CD14-positive monocyte (primary cell): ENCODE results near the gene TSC22D1. TPM values are rescaled to one million over a fixed set of nuclear protein-coding genes. Genes with fewer than 3 reads are reported as not detected.

Experiments
- DNase-seq, 3 donors: peaks; one replicate each; pipeline ENCODE4 v3.0.0-alpha.2; 2011 to 2022
- H2AFZ ChIP-seq: 2 replicates; pipeline ENCODE4 v1.6.0; 2012; ENCODE audit warnings: mild to moderate bottlenecking, low read depth, low read length, inconsistent platforms; ENCODE audit not compliant: insufficient read depth, poor library complexity, severe bottlenecking
- H3K27ac ChIP-seq, 2 donors: 1 replicate in 1 of 2; 2 replicates in 1 of 2; pipeline ENCODE4 v1.5.1; 2012 to 2013; ENCODE audit warnings: low read length in 2 of 2, control low read depth in 1 of 2, inconsistent platforms in 1 of 2, low read depth in 1 of 2, mild to moderate bottlenecking in 1 of 2
- H3K27me3 ChIP-seq, 2 donors: one replicate each; pipeline versions ENCODE4 v1.6.0 to v1.6.1; 2011 to 2013; ENCODE audit warnings: low read length in 2 of 2; ENCODE audit not compliant: control insufficient read depth in 2 of 2, insufficient read depth in 2 of 2
- H3K36me3 ChIP-seq, 2 donors: replicated peaks in 1 of 2; 1 replicate in 1 of 2; 2 replicates in 1 of 2; pipeline versions ENCODE4 v1.5.1 to v1.6.1; 2012 to 2013; ENCODE audit warnings: low read length in 2 of 2, control low read depth in 1 of 2, inconsistent platforms in 1 of 2, mild to moderate bottlenecking in 1 of 2; ENCODE audit not compliant: insufficient read depth in 2 of 2, control insufficient read depth in 1 of 2
- H3K4me1 ChIP-seq, 2 donors: 1 replicate in 1 of 2; 2 replicates in 1 of 2; pipeline versions ENCODE4 v1.5.1 to v1.6.1; 2012 to 2013; ENCODE audit warnings: low read length in 2 of 2, control low read depth in 1 of 2, inconsistent platforms in 1 of 2, mild to moderate bottlenecking in 1 of 2, moderate library complexity in 1 of 2; ENCODE audit not compliant: insufficient read depth in 2 of 2, control insufficient read depth in 1 of 2
- H3K4me2 ChIP-seq: replicated peaks from 2 replicates; pipeline ENCODE3; 2012; ENCODE audit warnings: low read length, moderate library complexity, mild to moderate bottlenecking; ENCODE audit not compliant: poor library complexity, severe bottlenecking; ENCODE audit errors: extremely low read depth
- H3K4me3 ChIP-seq, 3 experiments: fragments of 200-600 bp in 1 of 3; sonication (generic) in 1 of 3; replicated peaks in 1 of 3; 1 replicate in 2 of 3; 2 replicates in 1 of 3; pipeline ENCODE4 v1.5.1; 2011 to 2013; ENCODE audit warnings: low read length in 3 of 3, mild to moderate bottlenecking in 3 of 3, control low read depth in 2 of 3, low read depth in 2 of 3, inconsistent platforms in 1 of 3, moderate library complexity in 1 of 3
- H3K79me2 ChIP-seq: 2 replicates; pipeline ENCODE4 v1.6.0; 2012; ENCODE audit warnings: mild to moderate bottlenecking, control low read depth, inconsistent platforms, low read length, moderate library complexity; ENCODE audit not compliant: insufficient read depth
- H3K9ac ChIP-seq: 2 replicates; pipeline ENCODE4 v1.6.0; 2017; ENCODE audit warnings: low read length, mild to moderate bottlenecking; ENCODE audit not compliant: insufficient read depth, poor library complexity, severe bottlenecking
- H3K9me3 ChIP-seq, 2 donors: replicated peaks in 1 of 2; 1 replicate in 1 of 2; 2 replicates in 1 of 2; pipeline versions ENCODE4 v1.5.1 to v1.6.1; 2012 to 2013; ENCODE audit warnings: low read length in 2 of 2, control low read depth in 1 of 2; ENCODE audit not compliant: control insufficient read depth in 1 of 2, insufficient read depth in 1 of 2
- H4K20me1 ChIP-seq: 2 replicates; pipeline ENCODE4 v1.6.0; 2012; ENCODE audit warnings: mild to moderate bottlenecking, low read length, control low read depth, moderate library complexity; ENCODE audit not compliant: insufficient read depth
- H3K27ac Mint-ChIP-seq, 7 donors: one replicate each; pipeline ENCODE4 v1.8.0; 2020; ENCODE audit warnings: mild to moderate bottlenecking in 7 of 7, mixed read lengths in 7 of 7, moderate library complexity in 6 of 7, inconsistent platforms in 2 of 7
- H3K27me3 Mint-ChIP-seq, 3 donors: one replicate each; pipeline ENCODE4 v1.8.0; 2021 to 2022; ENCODE audit warnings: low read depth in 3 of 3, mild to moderate bottlenecking in 3 of 3, mixed read lengths in 3 of 3, moderate library complexity in 3 of 3, inconsistent platforms in 1 of 3
- H3K36me3 Mint-ChIP-seq, 2 donors: one replicate each; pipeline ENCODE4 v1.8.0; 2020; ENCODE audit warnings: mixed read lengths in 2 of 2, inconsistent platforms in 1 of 2, mild to moderate bottlenecking in 1 of 2
- H3K4me1 Mint-ChIP-seq: one replicate; pipeline ENCODE4 v1.8.0; 2020; ENCODE audit warnings: mild to moderate bottlenecking, mixed read lengths
- H3K4me3 Mint-ChIP-seq, 2 donors: one replicate each; pipeline ENCODE4 v1.8.0; 2020; ENCODE audit warnings: mild to moderate bottlenecking in 2 of 2, mixed read lengths in 2 of 2, moderate library complexity in 1 of 2
- H3K9me3 Mint-ChIP-seq, 7 donors: one replicate each; pipeline ENCODE4 v1.8.0; 2020 to 2022; ENCODE audit warnings: mixed read lengths in 7 of 7, mild to moderate bottlenecking in 6 of 7, moderate library complexity in 6 of 7, inconsistent platforms in 2 of 7
- CTCF ChIP-seq: fragments of 200-600 bp; IDR thresholded peaks from one replicate; pipeline ENCODE4 v1.8.0; 2022; ENCODE audit warnings: antibody characterized with exemption, mild to moderate bottlenecking
- WGBS: methylation state at CpG from one replicate; pipeline ENCODE4 v1.1.5; 2013; ENCODE audit warnings: missing lambda C conversion rate; ENCODE audit not compliant: insufficient coverage; 5-methylcytosine and 5-hydroxymethylcytosine counted together
- intact Hi-C, 2 donors: fragments of 100-400 bp; cut with micrococcal nuclease; formaldehyde crosslinking; loops; one replicate each; pipeline versions ENCODE4 v1.15.0 to v1.15.1; 2023
- polyA plus RNA-seq, 3 donors: library from polyadenylated mRNA; depleted of rRNA in 1 of 3; unstranded in 2 of 3; stranded (reverse) in 1 of 3; fragments of 300-500 nt in 2 of 3; fragments of >200 nt in 1 of 3; fragmentation: Illumina TruSeq in 2 of 3; gene quantifications; 1 replicate in 2 of 3; 2 replicates in 1 of 3; pipeline ENCODE4 v1.2.3, GENCODE V29; 2012 to 2021

TSC22D1 gene
- polyA plus RNA-seq, 3 donors, result 1.9 to 10.4 (median 3.1) TPM

GRCh38 chr13:44523146-44524015 is 52.7 kb downstream of the TSC22D1 start:
- Histone ChIP-seq H3K79me2 (no peaks in the 10 kb centered on the region), H3K4me3 (no peak overlapping the region), H3K9me3 (no peaks in the 10 kb centered on the region), H3K27me3 (no peaks in the 10 kb centered on the region), H3K36me3 (no peaks in the 10 kb centered on the region), H2AFZ (no peak overlapping the region), H3K4me1 (no peaks in the 10 kb centered on the region), H3K27ac (no peak overlapping the region), H3K4me2 (no peak overlapping the region), H4K20me1 (no peaks in the 10 kb centered on the region), H3K9ac (no peak overlapping the region)
- TF ChIP-seq CTCF, result no peak
- Mint-ChIP-seq H3K4me1 (no peaks in the 10 kb centered on the region), H3K9me3 (peaks cover 0 to 2% (median 0%) of the 10 kb centered on the region in 7 donors), H3K36me3 (no peaks in the 10 kb centered on the region), H3K27me3 (peaks cover 0 to 4% (median 0%) of the 10 kb centered on the region in 3 donors), H3K27ac (no peak overlapping the region), H3K4me3 (no peak overlapping the region)
- WGBS, result 50% methylated on average over 3 of the region's 4 CpGs
- DNase-seq, result peak in 1 of 3 donors; percentile 10
- intact Hi-C loops, result no loop called here

- no peaks in the 10 kb centered on the region for H3K4me1 Mint-ChIP-seq
- no peaks in the 10 kb centered on the region for H3K4me1 ChIP-seq
Measured at GRCh38 chr13:44519642-44520041, 56.5 kb downstream of the TSC22D1 start.

More at GRCh38 chr13:44519642-44520041, 56.5 kb downstream of the TSC22D1 start:
- no peak overlapping the region for H3K4me3 Mint-ChIP-seq
- Histone ChIP-seq H3K79me2 (no peaks in the 10 kb centered on the region), H3K27ac (no peak overlapping the region), H3K4me3 (no peak overlapping the region), H4K20me1 (no peaks in the 10 kb centered on the region), H2AFZ (no peak overlapping the region), H3K27me3 (no peaks in the 10 kb centered on the region), H3K9ac (no peak overlapping the region), H3K4me2 (no peak overlapping the region), H3K9me3 (no peaks in the 10 kb centered on the region), H3K36me3 (no peaks in the 10 kb centered on the region)
- intact Hi-C loops, result no loop called here
- DNase-seq, result no peak
- 33% methylated on average over 1 of the region's 3 CpGs for WGBS
- no peaks in the 10 kb centered on the region for H3K36me3 Mint-ChIP-seq
- H3K27me3 Mint-ChIP-seq, result peaks cover 0 to 4% (median 0%) of the 10 kb centered on the region in 3 donors
- H3K27ac Mint-ChIP-seq, result no peak overlapping the region
- no peak for TF ChIP-seq CTCF
- no peaks in the 10 kb centered on the region for H3K9me3 Mint-ChIP-seq
